ENCODE results near the gene NOP14.

The NOP14 gene

DNA sequence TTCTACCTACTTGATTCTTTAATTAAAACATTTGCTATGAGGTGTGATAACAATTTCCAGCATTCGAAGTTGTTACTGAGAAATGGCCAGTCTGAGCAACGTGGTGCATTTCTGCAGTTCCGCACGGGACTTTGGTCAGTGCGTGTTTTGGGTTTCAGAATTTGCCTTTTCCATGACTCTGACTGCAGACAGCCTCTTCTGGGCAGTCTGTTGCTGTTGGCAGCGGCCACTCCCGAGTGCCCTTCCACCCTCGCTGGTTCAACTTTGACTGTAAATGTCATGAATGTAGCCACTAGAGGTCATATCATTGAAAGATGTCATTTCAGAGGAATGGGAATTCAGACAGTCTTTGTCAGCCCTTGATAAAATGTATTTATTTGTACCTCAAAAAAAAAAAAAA is 53.6 kb downstream of the NOP14 start:
- DNase-seq: no peak

DNA sequence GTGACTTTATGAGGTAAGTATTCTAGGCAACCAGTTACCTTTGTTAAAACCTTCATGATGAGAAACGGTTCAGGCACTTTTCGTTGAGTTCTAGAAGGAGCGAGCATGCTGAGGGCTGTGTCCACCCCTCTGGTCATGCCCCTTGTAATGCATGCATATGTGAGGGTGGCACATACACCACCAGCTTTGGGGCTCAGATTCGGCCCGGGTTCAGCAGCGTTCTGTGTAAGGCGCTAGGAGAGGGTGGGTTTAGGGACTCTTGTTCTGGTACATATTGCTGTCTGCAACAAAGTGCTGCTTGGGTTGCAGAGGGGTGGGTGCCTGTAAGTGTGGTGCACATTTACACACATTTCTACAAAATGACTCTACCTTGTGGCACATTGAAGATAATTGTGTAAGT is 54.5 kb downstream of the NOP14 start:
- no peak for DNase-seq

DNA sequence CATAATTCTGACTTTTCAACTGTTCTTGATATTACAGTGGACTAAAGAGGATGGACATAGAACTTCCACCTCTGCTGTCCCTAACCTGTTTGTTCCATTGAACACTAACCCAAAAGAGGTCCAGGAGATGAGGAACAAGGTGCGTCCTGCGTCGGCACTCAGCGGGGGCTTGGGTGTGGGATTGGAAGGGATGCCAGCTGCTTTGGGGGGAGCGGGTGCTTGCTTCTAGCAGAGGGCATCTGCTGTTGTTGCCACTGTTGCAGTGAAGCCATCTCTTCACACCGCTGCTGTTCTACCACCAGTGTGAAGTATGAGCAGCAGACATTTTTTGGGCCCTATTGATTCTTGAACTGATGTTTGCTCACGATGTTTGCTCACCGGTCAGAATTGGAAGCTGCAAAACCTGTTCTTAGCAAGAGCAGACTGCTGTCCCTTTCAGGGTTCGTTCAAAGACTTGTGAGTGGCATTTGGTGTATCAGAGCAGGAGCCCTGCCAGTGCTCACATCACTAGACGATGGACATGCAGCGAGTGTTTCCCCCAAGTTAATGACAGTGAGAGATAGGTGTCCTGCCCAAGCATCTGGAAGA is 55.4 kb downstream of the NOP14 start:
- no peak for DNase-seq

DNA sequence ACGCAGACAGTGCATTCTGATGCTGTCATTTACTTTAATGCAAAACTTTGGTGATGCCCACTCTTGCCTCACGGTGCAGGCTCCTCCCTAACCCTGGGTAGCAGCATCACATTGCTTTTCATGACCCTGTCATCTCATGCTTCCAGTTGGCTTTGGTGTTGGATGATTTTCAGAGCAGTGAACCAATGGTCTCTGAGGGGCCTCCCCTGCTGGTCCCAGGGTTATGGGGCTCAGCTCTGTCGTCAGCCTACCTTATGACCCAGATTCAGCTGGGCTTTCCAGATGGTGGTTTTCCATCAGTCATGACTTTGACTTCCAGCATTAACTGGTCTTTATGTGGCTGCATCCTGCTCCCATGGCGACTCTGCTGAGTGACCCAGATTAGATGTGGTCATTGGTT is 56.0 kb downstream of the NOP14 start:
- DNase-seq: no peak

DNA sequence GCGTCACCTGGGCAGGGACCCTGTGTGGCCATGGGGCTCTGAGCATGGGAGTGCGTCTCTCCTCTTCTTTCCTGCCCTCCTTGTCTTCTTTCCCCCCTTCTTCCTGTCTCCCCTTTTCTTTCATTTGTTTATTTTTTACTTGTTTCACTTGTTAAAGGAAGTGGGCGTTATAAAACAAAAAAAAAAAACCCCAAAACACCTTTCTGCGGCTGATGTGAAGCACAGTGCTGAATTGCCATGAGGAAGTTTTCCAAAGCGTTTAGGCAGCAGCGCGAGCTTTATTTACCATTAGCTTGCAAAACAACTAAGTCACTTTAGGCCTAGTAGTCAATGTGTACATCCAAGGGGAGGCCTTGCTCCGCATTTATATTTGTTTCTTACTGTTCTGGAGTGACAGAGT is 57.0 kb downstream of the NOP14 start:
- DNase-seq: no peak

DNA sequence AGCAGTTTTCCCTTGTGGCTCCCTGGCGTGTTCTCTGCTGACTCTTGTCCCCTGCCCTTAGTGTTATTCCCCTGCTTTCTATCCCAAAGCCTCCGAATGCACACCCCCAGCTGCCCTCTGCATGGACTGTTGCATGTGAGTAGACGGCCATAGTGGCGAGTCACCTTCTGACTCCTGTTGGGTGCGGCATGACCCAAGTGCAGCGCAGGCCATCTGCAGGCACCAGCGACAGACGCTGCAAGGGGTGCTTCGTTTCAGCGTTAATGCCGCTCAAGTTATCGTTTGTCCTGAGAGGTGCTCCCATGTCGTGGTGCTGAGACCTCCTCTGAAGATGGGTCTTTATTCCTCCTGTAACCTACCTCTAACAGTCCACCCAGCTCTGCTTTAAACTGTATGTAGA is 57.7 kb downstream of the NOP14 start:
- no peak for DNase-seq

DNA sequence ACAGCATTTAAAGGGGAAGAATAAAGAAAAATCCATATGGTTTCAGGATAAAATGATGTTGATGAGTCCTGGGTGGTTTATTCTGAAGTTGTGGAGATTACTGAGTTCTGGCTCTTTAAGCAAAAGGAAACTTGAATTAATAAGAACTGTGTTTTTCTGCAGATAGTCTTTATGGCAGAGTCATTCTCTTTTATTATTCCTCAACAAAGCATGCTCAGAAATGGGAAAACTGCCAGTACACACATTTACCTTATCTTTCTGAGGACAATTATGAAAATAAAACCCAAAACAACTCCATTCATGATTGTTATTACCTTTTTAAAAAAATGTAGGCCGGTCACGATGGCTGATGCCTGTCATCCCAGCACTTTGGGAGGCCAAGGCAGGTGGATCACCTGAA is 61.1 kb downstream of the NOP14 start:
- DNase-seq: no peak

DNA sequence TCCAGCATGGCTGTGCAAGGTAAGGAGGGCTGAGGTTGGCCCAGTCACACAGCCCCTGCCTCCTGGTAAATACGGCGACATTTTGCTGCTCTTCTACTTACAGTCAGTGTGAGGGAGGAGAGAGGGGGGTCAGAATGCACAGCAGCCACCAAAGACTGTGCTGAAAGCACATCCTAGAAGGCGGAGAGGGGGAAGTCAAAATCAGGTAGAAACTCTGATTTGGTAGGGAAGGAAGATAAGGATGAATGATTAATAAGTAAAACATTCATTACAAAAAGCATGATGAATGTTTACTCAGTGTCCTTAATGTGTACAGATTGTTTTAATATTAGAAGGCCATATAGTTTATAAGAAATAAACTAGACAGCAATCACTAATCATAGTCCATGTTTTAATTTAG is 62.0 kb downstream of the NOP14 start:
- no peak for DNase-seq

DNA sequence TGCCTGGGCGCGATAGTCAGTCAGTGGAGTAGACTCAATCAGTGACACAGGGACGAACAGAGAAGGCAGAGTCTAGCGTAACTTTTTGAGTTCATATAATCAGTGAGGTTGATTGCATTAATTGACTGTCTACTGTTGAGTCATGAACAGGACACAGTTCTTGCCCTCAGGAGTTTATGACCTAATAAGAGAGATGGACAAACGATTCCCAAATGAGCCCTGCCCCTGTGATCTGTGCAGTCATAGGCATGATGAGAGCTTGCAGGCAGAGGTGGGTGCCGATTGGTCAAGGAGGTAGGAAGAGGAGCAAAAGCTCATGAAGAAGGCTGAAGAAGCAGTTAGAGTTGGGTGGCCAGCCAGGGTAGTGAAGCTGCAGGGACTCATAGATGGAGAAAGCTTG is 62.5 kb downstream of the NOP14 start:
- DNase-seq: no peak

DNA sequence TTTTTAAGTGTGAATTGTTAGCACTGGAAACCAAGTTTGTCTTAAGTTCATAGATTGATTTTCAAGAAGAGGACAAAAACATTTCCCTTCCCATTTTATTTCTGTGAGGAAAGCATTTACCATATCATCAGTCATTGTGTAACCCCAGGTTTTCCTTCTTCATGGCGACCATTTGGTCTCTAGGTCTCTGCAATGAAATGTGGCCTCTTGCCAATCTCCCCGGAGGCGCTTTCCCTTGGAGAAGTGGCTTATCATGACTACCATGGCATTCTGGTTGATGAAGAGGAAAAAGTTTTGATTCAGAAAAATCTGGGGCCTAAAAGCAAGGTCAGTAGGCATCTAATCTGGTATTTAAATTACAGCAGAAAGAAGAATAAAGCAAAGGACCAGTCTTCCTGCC is 65.2 kb downstream of the NOP14 start:
- DNase-seq: no peak

DNA sequence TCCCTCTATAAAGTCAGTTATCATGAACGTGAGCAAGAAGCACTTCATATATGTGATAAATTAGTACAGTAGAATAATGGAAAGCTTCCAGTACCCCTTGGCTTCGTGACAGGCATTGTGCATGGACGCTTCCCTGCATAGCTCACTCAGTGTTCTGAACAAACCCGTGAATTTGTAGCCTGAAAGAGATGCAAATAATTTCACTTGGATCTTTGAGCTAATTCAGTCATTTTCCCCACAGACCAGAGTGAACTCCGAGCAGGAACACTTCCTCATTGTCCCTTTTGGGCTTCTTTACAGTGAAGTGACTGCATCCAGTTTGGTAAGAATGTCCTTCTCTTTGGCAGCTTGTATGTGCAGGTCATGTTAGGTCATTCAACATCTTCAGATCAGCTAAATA is 69.4 kb downstream of the NOP14 start:
- DNase-seq: no peak

DNA sequence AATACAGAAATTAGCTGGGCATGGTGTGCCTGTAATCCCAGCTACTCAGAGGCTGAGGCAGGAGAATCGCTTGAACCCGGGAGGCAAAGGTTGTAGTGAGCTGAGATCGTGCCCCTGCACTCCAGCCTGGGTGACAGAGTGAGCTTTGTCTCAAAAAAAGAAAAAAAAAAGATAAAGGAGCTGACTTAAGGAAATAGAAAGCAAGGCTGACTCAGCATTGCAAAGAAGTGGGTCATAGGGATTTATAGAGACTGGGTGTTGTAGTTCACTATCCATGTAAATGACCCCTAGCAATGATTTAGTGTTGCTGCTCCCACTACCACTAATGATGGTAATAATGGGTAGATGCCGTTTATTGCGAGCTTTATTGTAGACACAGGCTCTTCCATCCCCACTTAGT is 71.9 kb downstream of the NOP14 start:
- DNase-seq: no peak

DNA sequence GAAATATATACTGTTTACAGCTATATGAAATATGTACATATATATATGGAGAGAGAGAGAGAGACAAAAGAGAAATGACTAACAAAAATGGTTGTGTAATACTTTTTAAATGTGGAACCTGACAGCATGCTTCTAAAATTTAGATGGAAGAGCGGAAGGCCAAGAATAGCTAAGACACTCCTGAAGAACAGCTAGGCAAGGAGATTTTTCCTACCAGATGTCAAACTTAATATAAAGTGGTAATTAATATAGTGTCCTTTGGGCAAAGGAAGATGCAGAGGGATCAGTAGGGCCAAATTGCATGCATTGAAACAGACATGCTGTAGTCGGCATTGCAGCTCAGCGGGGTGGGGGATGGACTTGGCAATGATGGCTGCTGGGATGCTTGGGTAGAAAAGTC is 74.3 kb downstream of the NOP14 start:
- DNase-seq: no peak
